ENCODE measurements around the gene TMEM151B. TPM values are rescaled to one million over a fixed set of nuclear protein-coding genes. Genes with fewer than 3 reads are reported as not detected.

Gene TMEM151B
- total RNA-seq, 1 donor from 2014 or later, result not detected

DNA sequence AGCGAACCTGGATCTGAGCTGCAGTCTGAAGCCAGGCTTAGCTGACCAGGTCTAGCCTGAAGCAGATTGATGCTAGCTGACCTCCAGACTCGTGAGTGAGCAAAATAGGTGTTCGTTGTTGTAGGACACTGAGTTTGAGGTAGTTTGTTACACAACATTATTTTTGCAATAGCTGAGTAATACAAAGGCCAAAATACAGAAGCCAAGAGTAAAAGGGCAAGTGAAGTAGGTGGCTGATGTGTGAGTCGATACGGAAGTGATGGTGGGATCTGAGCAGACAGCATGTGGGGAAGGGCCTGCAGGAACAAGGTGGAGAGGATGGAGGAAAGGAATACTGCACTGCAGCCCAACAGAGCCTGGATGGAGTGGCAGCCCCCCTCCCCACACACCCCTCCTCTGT is 63.7 kb downstream of the TMEM151B start:
- Histone ChIP-seq H3K27ac (no peak overlapping the region), H3K9me3 (no peaks in the 10 kb centered on the region), H3K4me1 (no peaks in the 10 kb centered on the region), H3K4me3 (no peak overlapping the region), H3K36me3 (no peaks in the 10 kb centered on the region), H3K27me3 (ENCODE audit: low read depth) (peaks cover 8% of the 10 kb centered on the region)
- TF ChIP-seq, protein P1, sequence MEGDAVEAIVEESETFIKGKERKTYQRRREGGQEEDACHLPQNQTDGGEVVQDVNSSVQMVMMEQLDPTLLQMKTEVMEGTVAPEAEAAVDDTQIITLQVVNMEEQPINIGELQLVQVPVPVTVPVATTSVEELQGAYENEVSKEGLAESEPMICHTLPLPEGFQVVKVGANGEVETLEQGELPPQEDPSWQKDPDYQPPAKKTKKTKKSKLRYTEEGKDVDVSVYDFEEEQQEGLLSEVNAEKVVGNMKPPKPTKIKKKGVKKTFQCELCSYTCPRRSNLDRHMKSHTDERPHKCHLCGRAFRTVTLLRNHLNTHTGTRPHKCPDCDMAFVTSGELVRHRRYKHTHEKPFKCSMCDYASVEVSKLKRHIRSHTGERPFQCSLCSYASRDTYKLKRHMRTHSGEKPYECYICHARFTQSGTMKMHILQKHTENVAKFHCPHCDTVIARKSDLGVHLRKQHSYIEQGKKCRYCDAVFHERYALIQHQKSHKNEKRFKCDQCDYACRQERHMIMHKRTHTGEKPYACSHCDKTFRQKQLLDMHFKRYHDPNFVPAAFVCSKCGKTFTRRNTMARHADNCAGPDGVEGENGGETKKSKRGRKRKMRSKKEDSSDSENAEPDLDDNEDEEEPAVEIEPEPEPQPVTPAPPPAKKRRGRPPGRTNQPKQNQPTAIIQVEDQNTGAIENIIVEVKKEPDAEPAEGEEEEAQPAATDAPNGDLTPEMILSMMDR (IDR thresholded peaks at IDR 0.05), result no peak
- ATAC-seq (peak; percentile 17 to 44), DNase-seq (no peak)
- intact Hi-C loops (cut with DNase I), result no loop called here

DNA sequence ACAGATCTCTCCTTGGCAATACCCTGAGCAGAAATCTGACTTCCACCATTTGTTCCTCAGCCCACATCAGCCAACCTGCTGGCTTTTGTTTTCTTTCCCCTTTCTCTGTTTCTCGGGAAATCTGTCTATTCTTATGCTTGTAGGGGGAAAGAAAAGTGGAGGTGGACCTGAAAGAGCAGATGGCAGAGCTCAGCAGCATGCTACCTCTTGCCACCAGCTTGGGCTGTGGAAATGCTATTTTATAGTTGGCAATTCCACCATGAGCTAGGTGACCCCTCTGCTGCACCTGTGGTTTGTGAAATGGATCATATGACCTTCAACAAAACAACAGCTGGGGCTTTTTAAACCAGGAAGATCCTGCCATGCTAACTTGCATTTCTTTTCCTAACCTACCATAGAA is 65.4 kb downstream of the TMEM151B start:
- no peaks in the 10 kb centered on the region for H3K9me3 ChIP-seq
- no peaks in the 10 kb centered on the region for H3K4me1 ChIP-seq
- no peak for DNase-seq
- H3K36me3 ChIP-seq, result no peaks in the 10 kb centered on the region
- H3K4me3 ChIP-seq, result no peak overlapping the region
- no peak overlapping the region for H3K27ac ChIP-seq
- ATAC-seq, result no peak
- TF ChIP-seq, protein P1 (IDR thresholded peaks at IDR 0.05), result no peak
- H3K27me3 ChIP-seq (ENCODE audit: low read depth), result peaks cover 8% of the 10 kb centered on the region
- intact Hi-C loops (cut with DNase I), result no loop called here

DNA sequence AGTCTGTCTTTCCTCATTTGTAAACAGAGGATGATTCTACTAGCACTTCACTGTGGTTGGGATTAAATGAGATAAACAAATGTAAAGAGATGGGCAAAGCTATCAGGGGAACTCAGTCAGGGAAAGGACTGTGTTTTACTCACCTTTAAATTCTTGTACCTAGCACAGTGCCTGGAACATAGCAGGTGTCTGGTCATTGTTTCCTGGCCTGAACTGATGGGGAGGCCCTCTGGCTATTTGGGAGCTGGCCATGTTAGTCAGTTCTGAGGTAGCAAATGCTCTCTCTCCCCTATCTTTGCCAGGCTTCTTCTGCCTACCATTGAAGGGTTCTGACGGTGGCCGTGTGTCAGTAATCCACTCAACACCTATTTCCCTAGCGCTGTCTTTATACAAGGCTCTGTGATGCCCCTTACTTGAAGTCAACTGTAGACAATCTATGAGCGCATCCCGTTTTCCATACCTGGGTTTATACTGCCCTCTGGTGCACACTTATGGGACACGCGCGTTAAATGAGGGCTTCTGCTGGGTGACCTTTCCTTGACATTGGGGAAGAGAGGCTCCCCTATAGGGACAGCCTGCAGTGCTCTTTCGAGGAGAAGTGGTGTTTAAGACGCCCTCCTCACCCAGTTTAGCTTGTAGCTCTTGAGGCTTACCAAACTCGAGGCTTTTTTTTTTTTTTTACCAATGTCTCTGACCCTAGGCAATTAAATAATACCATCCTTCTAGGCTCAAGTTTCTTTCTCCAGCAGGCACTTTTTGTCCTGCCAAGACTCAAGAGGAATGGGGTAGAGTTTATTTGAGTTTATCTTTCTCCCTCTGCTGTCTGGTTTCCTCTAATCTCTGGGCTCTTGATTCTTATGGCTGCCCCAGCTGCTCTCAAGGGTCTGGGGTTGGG is 68.2 kb downstream of the TMEM151B start:
- intact Hi-C loops (cut with DNase I), result no loop called here
- Histone ChIP-seq H3K4me1 (no peaks in the 10 kb centered on the region), H3K4me3 (no peak overlapping the region), H3K27ac (no peak overlapping the region), H3K27me3 (ENCODE audit: low read depth) (peaks cover 24% of the 10 kb centered on the region), H3K36me3 (no peaks in the 10 kb centered on the region), H3K9me3 (no peaks in the 10 kb centered on the region)
- peak; percentile 84 to 86 for ATAC-seq
- no peak for DNase-seq
- TF ChIP-seq, protein P1 (IDR thresholded peaks at IDR 0.05), result peak; percentile 73

DNA sequence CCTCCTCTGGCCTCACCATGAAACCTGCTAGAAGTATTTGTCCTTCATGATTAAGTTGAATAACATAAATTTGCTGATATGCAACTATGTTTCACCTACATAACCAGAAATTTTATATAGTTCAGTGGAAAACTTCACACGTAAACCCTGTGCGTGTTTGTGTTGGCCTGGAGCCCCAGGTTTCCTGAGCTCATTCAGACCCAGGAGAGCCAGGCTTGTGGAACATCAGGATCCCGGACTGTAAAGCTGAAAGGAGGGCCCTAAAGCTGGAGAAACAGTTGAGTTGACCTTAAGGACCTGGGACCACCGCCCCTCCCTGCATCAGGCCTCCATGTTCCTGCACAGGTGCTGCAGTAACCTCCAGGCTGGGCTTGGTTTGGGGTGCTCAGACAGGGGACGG is 69.1 kb downstream of the TMEM151B start:
- no peak for DNase-seq

DNA sequence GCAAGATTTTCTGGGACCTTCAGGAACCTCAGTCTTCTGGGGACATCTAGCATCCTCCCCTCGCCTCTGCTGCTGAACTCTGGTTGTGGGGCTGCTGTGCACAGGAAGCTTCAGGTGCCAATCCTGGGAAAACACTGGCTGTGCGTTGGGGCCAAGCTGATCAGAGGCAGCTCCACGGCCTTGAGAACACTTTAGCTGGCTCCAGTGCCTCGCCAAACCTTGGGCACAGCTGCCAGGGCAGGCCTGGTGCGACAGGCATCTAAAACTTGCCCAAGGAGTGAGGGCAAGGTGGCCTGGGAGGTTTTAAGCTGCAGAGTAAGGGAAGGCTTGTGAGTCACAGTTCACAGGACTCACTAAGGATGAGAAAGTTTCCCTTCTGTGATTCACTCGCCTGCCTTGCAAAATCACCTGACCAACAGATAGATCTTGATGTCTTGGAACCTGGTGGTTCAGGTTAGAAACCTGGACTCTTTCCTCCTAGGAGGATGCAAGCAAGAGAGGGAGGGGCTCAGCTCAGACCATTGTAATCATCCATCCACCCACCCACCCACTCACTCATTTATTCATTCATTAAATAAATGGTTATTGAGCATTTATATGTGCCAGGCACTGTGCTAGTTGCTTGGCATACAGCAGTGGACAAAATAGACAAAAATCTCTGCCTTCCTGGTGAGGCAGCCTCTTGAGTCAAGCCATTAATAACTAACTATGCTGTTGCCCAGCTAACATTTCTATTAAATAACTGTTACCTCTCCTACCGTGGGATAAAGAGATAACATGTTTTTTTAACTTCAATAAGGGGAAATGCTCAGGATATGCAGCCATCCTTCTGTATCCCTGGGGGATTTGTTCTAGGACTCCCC is 69.7 kb downstream of the TMEM151B start:
- DNase-seq (no peak), ATAC-seq (no peak)
- Histone ChIP-seq H3K4me3 (no peak overlapping the region), H3K27ac (no peak overlapping the region), H3K27me3 (ENCODE audit: low read depth) (peaks cover 24% of the 10 kb centered on the region), H3K36me3 (no peaks in the 10 kb centered on the region), H3K9me3 (no peaks in the 10 kb centered on the region), H3K4me1 (no peaks in the 10 kb centered on the region)
- intact Hi-C loops (cut with DNase I), result no loop called here
- TF ChIP-seq, protein P1 (IDR thresholded peaks at IDR 0.05), result no peak

More for the DNA sequence above, 69.1 kb downstream of the TMEM151B start:
- no peak for ATAC-seq
- intact Hi-C loops (cut with DNase I), result no loop called here
- no peaks in the 10 kb centered on the region for H3K4me1 ChIP-seq
- H3K4me3 ChIP-seq, result no peak overlapping the region
- no peak overlapping the region for H3K27ac ChIP-seq
- no peaks in the 10 kb centered on the region for H3K36me3 ChIP-seq
- H3K9me3 ChIP-seq, result no peaks in the 10 kb centered on the region
- peaks cover 24% of the 10 kb centered on the region for H3K27me3 ChIP-seq (ENCODE audit: low read depth)
- TF ChIP-seq, protein P1 (IDR thresholded peaks at IDR 0.05), result no peak

Data from lower lobe of right lung (tissue), 2 donors.